ENCODE data around the gene SUSD6.
"Not testable (repeated sequence)": the region's sequence is repeated elsewhere in the genome, so short reads cannot be mapped to it uniquely, and the experiment has no call there.

Gene SUSD6

GRCh38 chr14:69640931-69641330 is 29.5 kb downstream of the SUSD6 start:
- TF ChIP-seq TAF1 (IDR thresholded peaks at IDR 0.05; ENCODE audit: low read depth, low read length) (no peak), POLR2AphosphoS5 (IDR thresholded peaks at IDR 0.05; ENCODE audit: low read depth, low read length) (no peak)
- DNase-seq (ENCODE audit: insufficient read length, low spot score) = no peak
- no peak for FAIRE-seq

- not testable (repeated sequence) for DNase-seq (ENCODE audit: insufficient read length, low spot score); FAIRE-seq
- TF ChIP-seq SPI1 (IDR thresholded peaks at IDR 0.05; ENCODE audit: low read depth, low read length) = peak; percentile 51
These were observed 30.9 kb downstream of the SUSD6 start for GRCh38 chr14:69642212-69642793.

- DNase-seq (ENCODE audit: insufficient read length, low spot score) (no peak), FAIRE-seq (peak; percentile 83)
These were observed 32.2 kb downstream of the SUSD6 start for GRCh38 chr14:69643430-69644200.

GRCh38 chr14:69644814-69645213 is 33.4 kb downstream of the SUSD6 start:
- DNase-seq (ENCODE audit: insufficient read length, low spot score) (no peak), FAIRE-seq (no peak)
- TF ChIP-seq POLR2A (IDR thresholded peaks at IDR 0.05; ENCODE audit: low read depth, low read length) (no peak), SPI1 (IDR thresholded peaks at IDR 0.05; ENCODE audit: low read depth, low read length) (no peak)

More at GRCh38 chr14:69643430-69644200, 32.2 kb downstream of the SUSD6 start:
- TF ChIP-seq TAF1 (IDR thresholded peaks at IDR 0.05; ENCODE audit: low read depth, low read length) (no peak), POLR2AphosphoS5 (IDR thresholded peaks at IDR 0.05; ENCODE audit: low read depth, low read length) (no peak), PAX5 (IDR thresholded peaks at IDR 0.05; ENCODE audit: insufficient read depth, low read length, severe bottlenecking) (no peak), POU2F2 (IDR thresholded peaks at IDR 0.05; ENCODE audit: low read depth, low read length) (no peak), POLR2A (IDR thresholded peaks at IDR 0.05; ENCODE audit: low read depth, low read length) (no peak), SPI1 (IDR thresholded peaks at IDR 0.05; ENCODE audit: low read depth, low read length) (no peak)

GRCh38 chr14:69647213-69647612 is 35.8 kb downstream of the SUSD6 start:
- DNase-seq (ENCODE audit: insufficient read length, low spot score) (no peak), FAIRE-seq (no peak)
- TF ChIP-seq POU2F2 (IDR thresholded peaks at IDR 0.05; ENCODE audit: low read depth, low read length) (no peak), SPI1 (IDR thresholded peaks at IDR 0.05; ENCODE audit: low read depth, low read length) (no peak), TAF1 (IDR thresholded peaks at IDR 0.05; ENCODE audit: low read depth, low read length) (no peak), POLR2AphosphoS5 (IDR thresholded peaks at IDR 0.05; ENCODE audit: low read depth, low read length) (no peak), PAX5 (IDR thresholded peaks at IDR 0.05; ENCODE audit: insufficient read depth, low read length, severe bottlenecking) (no peak), POLR2A (IDR thresholded peaks at IDR 0.05; ENCODE audit: low read depth, low read length) (no peak)

GRCh38 chr14:69647642-69648041 is 36.2 kb downstream of the SUSD6 start:
- FAIRE-seq; DNase-seq (ENCODE audit: insufficient read length, low spot score): not testable (repeated sequence)

GRCh38 chr14:69648480-69649451 is 37.4 kb downstream of the SUSD6 start:
- DNase-seq (ENCODE audit: insufficient read length, low spot score) (no peak), FAIRE-seq (peak; percentile 13)
- TF ChIP-seq SPI1 (IDR thresholded peaks at IDR 0.05; ENCODE audit: low read depth, low read length) (peak; percentile 51; the same call in 1 of the 2 replicates), TAF1 (IDR thresholded peaks at IDR 0.05; ENCODE audit: low read depth, low read length) (no peak)

- DNase-seq (ENCODE audit: insufficient read length, low spot score) (no peak), FAIRE-seq (peak; percentile 31)
These were observed 39.6 kb downstream of the SUSD6 start for GRCh38 chr14:69650948-69651369.

GRCh38 chr14:69651664-69652063 is 40.3 kb downstream of the SUSD6 start:
- TF ChIP-seq SPI1 (IDR thresholded peaks at IDR 0.05; ENCODE audit: low read depth, low read length) (no peak), POLR2A (IDR thresholded peaks at IDR 0.05; ENCODE audit: low read depth, low read length) (no peak), POLR2AphosphoS5 (IDR thresholded peaks at IDR 0.05; ENCODE audit: low read depth, low read length) (no peak), POU2F2 (IDR thresholded peaks at IDR 0.05; ENCODE audit: low read depth, low read length) (no peak), PAX5 (IDR thresholded peaks at IDR 0.05; ENCODE audit: insufficient read depth, low read length, severe bottlenecking) (no peak), TAF1 (IDR thresholded peaks at IDR 0.05; ENCODE audit: low read depth, low read length) (no peak)
- FAIRE-seq = no peak
- no peak for DNase-seq (ENCODE audit: insufficient read length, low spot score)

More at GRCh38 chr14:69650948-69651369, 39.6 kb downstream of the SUSD6 start:
- no peak for TF ChIP-seq TAF1 (IDR thresholded peaks at IDR 0.05; ENCODE audit: low read depth, low read length)
- no peak for TF ChIP-seq POU2F2 (IDR thresholded peaks at IDR 0.05; ENCODE audit: low read depth, low read length)
- no peak for TF ChIP-seq SPI1 (IDR thresholded peaks at IDR 0.05; ENCODE audit: low read depth, low read length)
- TF ChIP-seq PAX5 (IDR thresholded peaks at IDR 0.05; ENCODE audit: insufficient read depth, low read length, severe bottlenecking) = no peak
- TF ChIP-seq POLR2AphosphoS5 (IDR thresholded peaks at IDR 0.05; ENCODE audit: low read depth, low read length) = no peak
- TF ChIP-seq POLR2A (IDR thresholded peaks at IDR 0.05; ENCODE audit: low read depth, low read length) = no peak

Measured in GM12891 (cell line).